ENCODE results near the gene DNPEP. TPM values are rescaled to one million over a fixed set of nuclear protein-coding genes. Genes with fewer than 3 reads are reported as not detected.
A peak's percentile ranks its signal among the peaks of the same experiment; 100 is the strongest.

Gene DNPEP
- total and polyA plus RNA-seq, 2 of the 4 experiments (the other 2 are of a cell fraction) = 74.2 to 89.4 TPM

DNA sequence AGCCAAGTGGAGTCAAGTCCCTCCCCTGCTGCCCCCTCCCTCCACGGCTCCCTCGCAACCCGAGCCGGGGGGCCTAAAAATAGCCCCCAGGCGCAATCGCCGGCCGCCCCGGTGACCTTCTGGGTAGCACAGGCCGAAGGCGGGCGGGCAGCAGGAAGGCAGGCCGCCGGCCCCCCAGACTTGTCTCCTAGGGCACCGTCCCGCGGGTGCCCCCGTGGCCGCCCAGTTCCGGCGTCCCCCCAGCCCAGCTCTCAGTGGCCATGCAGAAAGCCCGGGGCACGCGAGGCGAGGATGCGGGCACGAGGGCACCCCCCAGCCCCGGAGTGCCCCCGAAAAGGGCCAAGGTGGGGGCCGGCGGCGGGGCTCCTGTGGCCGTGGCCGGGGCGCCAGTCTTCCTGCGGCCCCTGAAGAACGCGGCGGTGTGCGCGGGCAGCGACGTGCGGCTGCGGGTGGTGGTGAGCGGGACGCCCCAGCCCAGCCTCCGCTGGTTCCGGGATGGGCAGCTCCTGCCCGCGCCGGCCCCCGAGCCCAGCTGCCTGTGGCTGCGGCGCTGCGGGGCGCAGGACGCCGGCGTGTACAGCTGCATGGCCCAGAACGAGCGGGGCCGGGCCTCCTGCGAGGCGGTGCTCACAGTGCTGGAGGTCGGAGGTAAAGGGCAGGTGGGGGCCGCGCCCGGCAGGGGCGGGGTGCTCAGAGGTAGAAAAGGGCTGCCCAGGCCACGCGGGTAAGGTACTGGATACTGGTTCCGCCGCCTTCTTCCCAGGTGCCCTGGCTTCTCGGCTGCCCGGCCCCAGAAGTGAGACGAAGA lies 47.2 kb upstream of the DNPEP start, which contains the start of gene SPEG:
Gene SPEG, plus strand, starts transcription at position 126 of the 808 bp plus-strand sequence. Its CDS starts 135 bp downstream, at position 261.
- Histone ChIP-seq H4K8ac (ENCODE audit: low read depth in 2 of 2, low read length in 2 of 2) (peak within 1 kb of the TSS in 1 of 2 experiments; percentile 19; a peak in 1 of 4 replicates), H2BK5ac (ENCODE audit: low read depth, low read length, poor library complexity, severe bottlenecking) (no peak within 1 kb of the TSS), H3K27me3 (ENCODE audit: control insufficient read depth, insufficient read depth, low read length) (no peaks in the 10 kb centered on the region; the same call in 1 of the 2 replicates), H3K9me3 (ENCODE audit: control insufficient read depth, insufficient read depth, low read length) (no peaks in the 10 kb centered on the region), H3K14ac (replicated peaks; ENCODE audit: low read depth, low read length) (no peak within 1 kb of the TSS; the same call in 1 of the 2 replicates), H3K4me2 (ENCODE audit: low read depth, low read length) (no peak within 1 kb of the TSS), H2BK20ac (ENCODE audit: low read depth, low read length) (peak within 1 kb of the TSS; percentile 1; the same call in 1 of the 2 replicates), H2BK120ac (ENCODE audit: low read depth, low read length) (no peak within 1 kb of the TSS), H3K4me1 (ENCODE audit: control insufficient read depth, insufficient read depth, low read length) (peaks cover 8% of the 10 kb centered on the region), H4K20me1 (ENCODE audit: insufficient read depth, low read length) (no peaks in the 10 kb centered on the region), H3K9ac (ENCODE audit: low read depth, low read length) (no peak within 1 kb of the TSS), H3K56ac (ENCODE audit: extremely low read depth, insufficient read depth, low read length) (no peak within 1 kb of the TSS), H3K36me3 (ENCODE audit: control insufficient read depth, insufficient read depth, low read length) (no peaks in the 10 kb centered on the region), H2AFZ (replicated peaks; ENCODE audit: low read length, poor library complexity) (peak within 1 kb of the TSS; percentile 74), H3K27ac (ENCODE audit: insufficient read depth, low read length) (no peak within 1 kb of the TSS), H3K4me3 (ENCODE audit: insufficient read depth, low read depth, low read length) (no peak within 1 kb of the TSS), H4K5ac (ENCODE audit: low read depth, low read length) (peak within 1 kb of the TSS; percentile 41; the same call in 1 of the 2 replicates), H3K4ac (ENCODE audit: low read depth, low read length) (peak within 1 kb of the TSS; percentile 0; the same call in 1 of the 2 replicates), H3K79me1 (ENCODE audit: low read depth in 1 of 2, low read length in 2 of 2) (no peaks in the 10 kb centered on the region), H2AK5ac (ENCODE audit: low read depth, low read length) (no peak within 1 kb of the TSS; the same call in 1 of the 2 replicates), H4K91ac (ENCODE audit: insufficient read depth, low read depth, low read length) (no peak within 1 kb of the TSS; the same call in 1 of the 2 replicates), H3K23ac (ENCODE audit: low read depth, low read length) (no peak within 1 kb of the TSS; the same call in 1 of the 2 replicates), H2BK15ac (ENCODE audit: low read depth, low read length) (no peak within 1 kb of the TSS), H3K9me1 (ENCODE audit: insufficient read depth, low read length) (peaks cover 3% of the 10 kb centered on the region; the same call in 1 of the 2 replicates), H2AK9ac (replicated peaks; ENCODE audit: low read depth, low read length, poor library complexity) (peak within 1 kb of the TSS; percentile 70), H3K18ac (ENCODE audit: low read depth, low read length) (no peak within 1 kb of the TSS; the same call in 1 of the 2 replicates)
- dilution Hi-C loops (cut with HindIII; ENCODE audit: low sequenced_read_pairs, unreplicated experiment) (no loop called here), intact Hi-C loops (cut with micrococcal nuclease) (loop anchor here (1.0 kb wide), 1 partner anchor 32 kb away; no protein-coding TSS in a partner anchor), in situ Hi-C loops (cut with MboI; ENCODE audit: low sequenced_read_pairs) (no loop called here)
- POLR2A ChIA-PET (ENCODE audit: unreplicated experiment) = no interaction called here
- DNase-seq (no peak), ATAC-seq (ENCODE audit: low read depth) (no peak)
- 31% methylated on average over 36 of the region's 77 CpGs; no CpG with 5 or more reads in 1 of the 2 experiments for WGBS, 2 experiments (ENCODE audit: extremely low coverage in 2 of 2, insufficient read length in 1 of 2)
- CTCF ChIA-PET = no interaction called here
- no TSS peak for BruUV-seq (replicated peaks)
- TF ChIP-seq, protein P1, sequence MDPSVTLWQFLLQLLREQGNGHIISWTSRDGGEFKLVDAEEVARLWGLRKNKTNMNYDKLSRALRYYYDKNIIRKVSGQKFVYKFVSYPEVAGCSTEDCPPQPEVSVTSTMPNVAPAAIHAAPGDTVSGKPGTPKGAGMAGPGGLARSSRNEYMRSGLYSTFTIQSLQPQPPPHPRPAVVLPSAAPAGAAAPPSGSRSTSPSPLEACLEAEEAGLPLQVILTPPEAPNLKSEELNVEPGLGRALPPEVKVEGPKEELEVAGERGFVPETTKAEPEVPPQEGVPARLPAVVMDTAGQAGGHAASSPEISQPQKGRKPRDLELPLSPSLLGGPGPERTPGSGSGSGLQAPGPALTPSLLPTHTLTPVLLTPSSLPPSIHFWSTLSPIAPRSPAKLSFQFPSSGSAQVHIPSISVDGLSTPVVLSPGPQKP (IDR thresholded peaks at IDR 0.05; ENCODE audit: borderline replicate concordance, low read depth, low read length) = no peak
- no peak for TF ChIP-seq CEBPB (IDR thresholded peaks at IDR 0.05; ENCODE audit: low read depth, low read length)
- no peak for TF ChIP-seq RFX5 (IDR thresholded peaks at IDR 0.05; ENCODE audit: low read depth, low read length)
- no peak for TF ChIP-seq MAFK (IDR thresholded peaks at IDR 0.05; ENCODE audit: low read depth, low read length)
- no peak for TF ChIP-seq MXI1 (IDR thresholded peaks at IDR 0.05; ENCODE audit: borderline replicate concordance, low read depth, low read length)
- TF ChIP-seq MAZ (IDR thresholded peaks at IDR 0.05; ENCODE audit: borderline replicate concordance, low read depth, low read length) = no peak
- TF ChIP-seq CHD1 (IDR thresholded peaks at IDR 0.05; ENCODE audit: low read depth, low read length) = no peak
- TF ChIP-seq, protein P2, sequence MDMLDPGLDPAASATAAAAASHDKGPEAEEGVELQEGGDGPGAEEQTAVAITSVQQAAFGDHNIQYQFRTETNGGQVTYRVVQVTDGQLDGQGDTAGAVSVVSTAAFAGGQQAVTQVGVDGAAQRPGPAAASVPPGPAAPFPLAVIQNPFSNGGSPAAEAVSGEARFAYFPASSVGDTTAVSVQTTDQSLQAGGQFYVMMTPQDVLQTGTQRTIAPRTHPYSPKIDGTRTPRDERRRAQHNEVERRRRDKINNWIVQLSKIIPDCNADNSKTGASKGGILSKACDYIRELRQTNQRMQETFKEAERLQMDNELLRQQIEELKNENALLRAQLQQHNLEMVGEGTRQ (IDR thresholded peaks at IDR 0.05; ENCODE audit: low read depth, low read length) = no peak
- TF ChIP-seq POLR2A (IDR thresholded peaks at IDR 0.05; ENCODE audit: low read depth, low read length) = no peak
- TF ChIP-seq, protein P3, sequence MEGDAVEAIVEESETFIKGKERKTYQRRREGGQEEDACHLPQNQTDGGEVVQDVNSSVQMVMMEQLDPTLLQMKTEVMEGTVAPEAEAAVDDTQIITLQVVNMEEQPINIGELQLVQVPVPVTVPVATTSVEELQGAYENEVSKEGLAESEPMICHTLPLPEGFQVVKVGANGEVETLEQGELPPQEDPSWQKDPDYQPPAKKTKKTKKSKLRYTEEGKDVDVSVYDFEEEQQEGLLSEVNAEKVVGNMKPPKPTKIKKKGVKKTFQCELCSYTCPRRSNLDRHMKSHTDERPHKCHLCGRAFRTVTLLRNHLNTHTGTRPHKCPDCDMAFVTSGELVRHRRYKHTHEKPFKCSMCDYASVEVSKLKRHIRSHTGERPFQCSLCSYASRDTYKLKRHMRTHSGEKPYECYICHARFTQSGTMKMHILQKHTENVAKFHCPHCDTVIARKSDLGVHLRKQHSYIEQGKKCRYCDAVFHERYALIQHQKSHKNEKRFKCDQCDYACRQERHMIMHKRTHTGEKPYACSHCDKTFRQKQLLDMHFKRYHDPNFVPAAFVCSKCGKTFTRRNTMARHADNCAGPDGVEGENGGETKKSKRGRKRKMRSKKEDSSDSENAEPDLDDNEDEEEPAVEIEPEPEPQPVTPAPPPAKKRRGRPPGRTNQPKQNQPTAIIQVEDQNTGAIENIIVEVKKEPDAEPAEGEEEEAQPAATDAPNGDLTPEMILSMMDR (conservative IDR thresholded peaks at IDR 0.05; ENCODE audit: low read depth, low read length) = no peak
- no peak for TF ChIP-seq SMC3 (IDR thresholded peaks at IDR 0.05; ENCODE audit: low read depth, low read length)
- TF ChIP-seq RAD21 (IDR thresholded peaks at IDR 0.05; ENCODE audit: low read length) = no peak
- TF ChIP-seq BHLHE40 (IDR thresholded peaks at IDR 0.05; ENCODE audit: low read depth, low read length) = no peak
- TF ChIP-seq NFE2L2 (IDR thresholded peaks at IDR 0.05; ENCODE audit: low read depth, low read length) = no peak

Data from IMR-90 (cell line).